Measurements from ENCODE around the gene ELMO1. TPM values are rescaled to one million over a fixed set of nuclear protein-coding genes. Genes with fewer than 3 reads are reported as not detected.

The ELMO1 gene
- total and polyA plus RNA-seq, 2 of the 13 experiments (the other 11 are each of a cell fraction or from before 2014, with no cell fraction given) = 0.11 to 0.17 TPM

- no peaks in the 10 kb centered on the region for H3K36me3 ChIP-seq (replicated peaks in 1 of 2; ENCODE audit: control insufficient read depth in 1 of 2, insufficient read depth in 2 of 2, low read length in 2 of 2)
- in situ Hi-C loops (cut with HindIII; ENCODE audit: extremely low pct_ligation_motif_present, low pct_unique_long_range_greater_than_20kb) (no loop called here), intact Hi-C loops (cut with micrococcal nuclease; ENCODE audit: unreplicated experiment) (no loop called here)
- CTCF ChIA-PET (ENCODE audit: low intra/inter-chr PET ratio, low total read pairs) = no interaction called here
- no peak for DNase-seq (ENCODE audit: low spot score)
- H3K27ac ChIP-seq (ENCODE audit: extremely low read length, insufficient read depth, low read length) = no peak overlapping the region
- BruUV-seq (replicated peaks) = no TSS peak
- no peak overlapping the region for H2AFZ ChIP-seq (ENCODE audit: low read length)
- H3K4me3 ChIP-seq (replicated peaks in 1 of 3; ENCODE audit: insufficient read depth in 1 of 3, low read depth in 2 of 3, low read length in 3 of 3) = no peak overlapping the region
- no peaks in the 10 kb centered on the region for H3K27me3 ChIP-seq (ENCODE audit: control insufficient read depth in 1 of 2, insufficient read depth in 2 of 2, low read length in 2 of 2)
- TF ChIP-seq TEF (CRISPR knock-in tag; IDR thresholded peaks at IDR 0.05) (no peak), ZNF615 (CRISPR knock-in tag; IDR thresholded peaks at IDR 0.05; ENCODE audit: borderline replicate concordance) (no peak), ZNF574 (CRISPR knock-in tag; IDR thresholded peaks at IDR 0.05) (no peak), ZNF337 (CRISPR knock-in tag; IDR thresholded peaks at IDR 0.05; ENCODE audit: borderline replicate concordance, low read depth) (no peak), TRIM22 (IDR thresholded peaks at IDR 0.05) (no peak), AGO1 (IDR thresholded peaks at IDR 0.05; ENCODE audit: low read depth, low read length, poor library complexity, severe bottlenecking) (no peak), TFE3 (CRISPR knock-in tag; IDR thresholded peaks at IDR 0.05) (no peak)
- no peak overlapping the region for H3K4me2 ChIP-seq (ENCODE audit: low read depth, low read length)
- ATAC-seq = no peak
- FAIRE-seq = no peak
- 80% methylated on average over 3 of the region's 3 CpGs for WGBS (ENCODE audit: low lambda C conversion rate)
- no peaks in the 10 kb centered on the region for H3K79me2 ChIP-seq (ENCODE audit: insufficient read depth, low read length)
- no peaks in the 10 kb centered on the region for H4K20me1 ChIP-seq (ENCODE audit: insufficient read depth, low read length)
- peaks cover 19% of the 10 kb centered on the region for H3K4me1 ChIP-seq (ENCODE audit: insufficient read depth, low read length)
- no peak overlapping the region for H3K9ac ChIP-seq (ENCODE audit: insufficient read depth, low read depth, low read length)
- POLR2A ChIA-PET = interaction anchor here (1.5 kb wide), 1 partner anchor 36 kb away, joined by 4 read pairs; no protein-coding TSS in a partner anchor
- H3K9me3 ChIP-seq (ENCODE audit: low read length) = no peaks in the 10 kb centered on the region
Observed at GRCh38 chr7:37007691-37008090, 441.0 kb downstream of the ELMO1 start.

All from HepG2 (cell line).